ENCODE results near the gene FLII.
A peak's percentile ranks its signal among the peaks of the same experiment; 100 is the strongest.

Gene FLII

DNA sequence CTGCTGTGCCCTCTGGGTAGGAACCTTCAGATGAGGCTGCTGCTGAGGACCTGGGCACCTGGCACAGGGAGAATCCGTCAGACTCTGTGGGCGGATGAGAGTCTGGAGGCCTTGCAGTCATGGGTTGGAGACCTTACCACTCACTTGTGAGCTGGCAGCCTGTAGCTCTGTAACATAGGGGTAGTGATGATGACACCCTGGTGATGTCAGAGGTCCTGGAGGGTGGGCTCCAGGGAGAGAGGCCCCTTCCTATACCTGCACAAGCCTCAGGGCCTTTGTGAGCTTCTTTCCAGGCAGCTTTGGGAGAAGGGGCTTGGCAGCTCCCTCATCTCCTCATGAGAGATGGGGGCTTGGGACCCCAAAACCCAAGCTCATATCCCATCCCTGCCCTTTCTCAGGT, 3.6 kb upstream of the FLII start:
- H3K4me1 ChIP-seq (ENCODE audit: control insufficient read depth, insufficient read depth, low read depth, low read length), result peaks cover 34% of the 10 kb centered on the region
- no peak overlapping the region for H3K14ac ChIP-seq (ENCODE audit: low read length in 2 of 2)
- H3K23ac ChIP-seq (ENCODE audit: low read length in 2 of 2), result no peak overlapping the region
- DNase-seq, result no peak
- H2AFZ ChIP-seq (ENCODE audit: low read depth, low read length), result no peak overlapping the region
- H2BK5ac ChIP-seq (ENCODE audit: low read depth, low read length, poor library complexity, severe bottlenecking), result no peak overlapping the region
- H2AK5ac ChIP-seq (ENCODE audit: low read length, severe bottlenecking), result no peak overlapping the region
- no peak overlapping the region for H3K4me2 ChIP-seq (ENCODE audit: low read length, poor library complexity, severe bottlenecking)
- no peak overlapping the region for H2BK12ac ChIP-seq (ENCODE audit: low read length in 2 of 2)
- WGBS, result 89% methylated on average over 2 of the region's 2 CpGs
- no peak overlapping the region for H2BK15ac ChIP-seq (ENCODE audit: low read depth, poor library complexity, severe bottlenecking)
- no peak overlapping the region for H4K91ac ChIP-seq (ENCODE audit: low read length)
- peaks cover 23% of the 10 kb centered on the region for H3K79me1 ChIP-seq (replicated peaks; ENCODE audit: low read length, poor library complexity, severe bottlenecking)
- H3K18ac ChIP-seq (ENCODE audit: low read depth in 1 of 2, low read length in 2 of 2), result no peak overlapping the region
- no peak overlapping the region for H2BK120ac ChIP-seq (ENCODE audit: low read depth, low read length)
- H3K9ac ChIP-seq (ENCODE audit: low read length), result peak overlapping the region; percentile 97
- peak overlapping the region; percentile 77 for H3K27ac ChIP-seq (ENCODE audit: low read length, poor library complexity, severe bottlenecking)
- peak overlapping the region in 1 of 2 experiments; percentile 87 for H3K4me3 ChIP-seq (ENCODE audit: insufficient read depth in 1 of 2, low read depth in 1 of 2, low read length in 2 of 2)
- H3K4ac ChIP-seq (ENCODE audit: low read depth in 1 of 2, low read length in 2 of 2), result no peak overlapping the region
- H3K27me3 ChIP-seq (ENCODE audit: control insufficient read depth in 1 of 2, insufficient read depth in 1 of 2, low read length in 2 of 2), result no peaks in the 10 kb centered on the region
- H3K36me3 ChIP-seq (ENCODE audit: control insufficient read depth in 1 of 2, insufficient read depth in 2 of 2, low read depth in 1 of 2, low read length in 2 of 2), result peaks cover 32 to 35% of the 10 kb centered on the region in 2 experiments
- H4K8ac ChIP-seq (ENCODE audit: low read length), result no peak overlapping the region
- H3K9me3 ChIP-seq (ENCODE audit: control insufficient read depth, low read length), result no peaks in the 10 kb centered on the region

DNA sequence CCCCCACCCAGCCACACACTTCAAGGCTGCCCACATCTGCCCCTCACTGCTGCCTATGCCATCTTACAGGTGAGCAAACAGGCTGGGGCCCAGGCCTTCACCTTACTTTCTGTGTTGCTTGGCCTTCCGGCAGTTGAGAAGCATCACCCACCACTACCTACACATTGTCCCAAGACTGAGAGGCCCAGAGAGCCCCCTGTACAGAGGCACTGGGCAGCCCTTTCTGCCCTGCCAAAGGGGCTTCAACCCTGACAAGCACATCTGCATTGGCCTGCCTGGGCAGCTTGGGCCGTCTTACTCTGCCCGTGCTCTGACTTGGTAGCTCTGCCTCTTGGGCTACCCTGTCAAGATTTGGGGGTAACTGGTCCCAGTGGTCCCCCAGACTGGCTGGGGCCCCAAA, 3.1 kb upstream of the FLII start:
- H2BK12ac ChIP-seq (ENCODE audit: low read length in 2 of 2), result no peak overlapping the region
- H3K79me1 ChIP-seq (replicated peaks; ENCODE audit: low read length, poor library complexity, severe bottlenecking), result peaks cover 23% of the 10 kb centered on the region
- peaks cover 38% of the 10 kb centered on the region for H3K4me1 ChIP-seq (ENCODE audit: control insufficient read depth, insufficient read depth, low read depth, low read length)
- peaks cover 36 to 38% of the 10 kb centered on the region in 2 experiments for H3K36me3 ChIP-seq (ENCODE audit: control insufficient read depth in 1 of 2, insufficient read depth in 2 of 2, low read depth in 1 of 2, low read length in 2 of 2)
- H3K23ac ChIP-seq (ENCODE audit: low read length in 2 of 2), result no peak overlapping the region
- H4K91ac ChIP-seq (ENCODE audit: low read length), result no peak overlapping the region
- WGBS, result 99% methylated on average over 3 of the region's 3 CpGs
- no peak for DNase-seq
- H3K18ac ChIP-seq (ENCODE audit: low read depth in 1 of 2, low read length in 2 of 2), result no peak overlapping the region
- no peaks in the 10 kb centered on the region for H3K9me3 ChIP-seq (ENCODE audit: control insufficient read depth, low read length)
- peak overlapping the region in 1 of 2 experiments; percentile 76 for H3K14ac ChIP-seq (ENCODE audit: low read length in 2 of 2)
- H2BK120ac ChIP-seq (ENCODE audit: low read depth, low read length), result no peak overlapping the region
- H2BK15ac ChIP-seq (ENCODE audit: low read depth, poor library complexity, severe bottlenecking), result no peak overlapping the region
- H3K27me3 ChIP-seq (ENCODE audit: control insufficient read depth in 1 of 2, insufficient read depth in 1 of 2, low read length in 2 of 2), result no peaks in the 10 kb centered on the region
- no peak overlapping the region for H2AFZ ChIP-seq (ENCODE audit: low read depth, low read length)
- peak overlapping the region; percentile 83 for H3K4me2 ChIP-seq (ENCODE audit: low read length, poor library complexity, severe bottlenecking)
- peak overlapping the region; percentile 87 to 95 for H3K4me3 ChIP-seq (ENCODE audit: insufficient read depth in 1 of 2, low read depth in 1 of 2, low read length in 2 of 2)
- H2AK5ac ChIP-seq (ENCODE audit: low read length, severe bottlenecking), result peak overlapping the region; percentile 41
- peak overlapping the region; percentile 35 for H2BK5ac ChIP-seq (ENCODE audit: low read depth, low read length, poor library complexity, severe bottlenecking)
- no peak overlapping the region for H3K4ac ChIP-seq (ENCODE audit: low read depth in 1 of 2, low read length in 2 of 2)
- peak overlapping the region; percentile 97 for H3K9ac ChIP-seq (ENCODE audit: low read length)
- H3K27ac ChIP-seq (ENCODE audit: low read length, poor library complexity, severe bottlenecking), result peak overlapping the region; percentile 77
- no peak overlapping the region for H4K8ac ChIP-seq (ENCODE audit: low read length)

DNA sequence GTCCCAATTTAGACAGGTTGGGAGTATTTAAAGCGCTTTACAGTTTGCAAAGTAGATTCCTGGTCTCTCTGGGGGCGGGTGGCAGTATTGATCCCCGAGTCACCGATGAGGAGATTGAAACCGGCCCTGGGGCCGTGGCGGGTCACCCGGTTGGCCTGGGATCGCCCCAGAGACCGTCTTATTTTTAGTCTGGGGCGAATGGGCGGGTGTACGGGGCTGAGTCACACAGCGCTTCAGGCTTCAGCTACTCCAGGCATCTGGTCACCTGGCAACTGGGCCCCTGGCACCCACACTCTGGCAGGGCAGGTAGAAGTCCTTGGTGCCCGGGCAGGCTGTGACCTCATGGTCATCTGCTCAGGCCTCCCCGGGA, 2.6 kb upstream of the FLII start:
- peak overlapping the region; percentile 1 to 76 for H3K14ac ChIP-seq (ENCODE audit: low read length in 2 of 2)
- H2AFZ ChIP-seq (ENCODE audit: low read depth, low read length), result no peak overlapping the region
- WGBS, result 6% methylated on average over 16 of the region's 16 CpGs
- H2BK12ac ChIP-seq (ENCODE audit: low read length in 2 of 2), result no peak overlapping the region
- H3K4me1 ChIP-seq (ENCODE audit: control insufficient read depth, insufficient read depth, low read depth, low read length), result peaks cover 43% of the 10 kb centered on the region
- H3K4me2 ChIP-seq (ENCODE audit: low read length, poor library complexity, severe bottlenecking), result peak overlapping the region; percentile 83
- peak overlapping the region; percentile 57 to 98 for H3K18ac ChIP-seq (ENCODE audit: low read depth in 1 of 2, low read length in 2 of 2)
- H3K27ac ChIP-seq (ENCODE audit: low read length, poor library complexity, severe bottlenecking), result peak overlapping the region; percentile 77
- H3K79me1 ChIP-seq (replicated peaks; ENCODE audit: low read length, poor library complexity, severe bottlenecking), result peaks cover 23% of the 10 kb centered on the region
- peaks cover 41 to 43% of the 10 kb centered on the region in 2 experiments for H3K36me3 ChIP-seq (ENCODE audit: control insufficient read depth in 1 of 2, insufficient read depth in 2 of 2, low read depth in 1 of 2, low read length in 2 of 2)
- peak overlapping the region; percentile 87 to 95 for H3K4me3 ChIP-seq (ENCODE audit: insufficient read depth in 1 of 2, low read depth in 1 of 2, low read length in 2 of 2)
- H3K23ac ChIP-seq (ENCODE audit: low read length in 2 of 2), result peak overlapping the region in 1 of 2 experiments; percentile 60
- no peak overlapping the region for H2AK5ac ChIP-seq (ENCODE audit: low read length, severe bottlenecking)
- H3K4ac ChIP-seq (ENCODE audit: low read depth in 1 of 2, low read length in 2 of 2), result peak overlapping the region; percentile 48 to 69
- peak overlapping the region; percentile 77 for H2BK5ac ChIP-seq (ENCODE audit: low read depth, low read length, poor library complexity, severe bottlenecking)
- no peak overlapping the region for H4K8ac ChIP-seq (ENCODE audit: low read length)
- no peaks in the 10 kb centered on the region for H3K27me3 ChIP-seq (ENCODE audit: control insufficient read depth in 1 of 2, insufficient read depth in 1 of 2, low read length in 2 of 2)
- no peaks in the 10 kb centered on the region for H3K9me3 ChIP-seq (ENCODE audit: control insufficient read depth, low read length)
- H2BK15ac ChIP-seq (ENCODE audit: low read depth, poor library complexity, severe bottlenecking), result no peak overlapping the region
- no peak overlapping the region for H2BK120ac ChIP-seq (ENCODE audit: low read depth, low read length)
- peak; percentile 57 for DNase-seq
- H3K9ac ChIP-seq (ENCODE audit: low read length), result peak overlapping the region; percentile 97
- no peak overlapping the region for H4K91ac ChIP-seq (ENCODE audit: low read length)

DNA sequence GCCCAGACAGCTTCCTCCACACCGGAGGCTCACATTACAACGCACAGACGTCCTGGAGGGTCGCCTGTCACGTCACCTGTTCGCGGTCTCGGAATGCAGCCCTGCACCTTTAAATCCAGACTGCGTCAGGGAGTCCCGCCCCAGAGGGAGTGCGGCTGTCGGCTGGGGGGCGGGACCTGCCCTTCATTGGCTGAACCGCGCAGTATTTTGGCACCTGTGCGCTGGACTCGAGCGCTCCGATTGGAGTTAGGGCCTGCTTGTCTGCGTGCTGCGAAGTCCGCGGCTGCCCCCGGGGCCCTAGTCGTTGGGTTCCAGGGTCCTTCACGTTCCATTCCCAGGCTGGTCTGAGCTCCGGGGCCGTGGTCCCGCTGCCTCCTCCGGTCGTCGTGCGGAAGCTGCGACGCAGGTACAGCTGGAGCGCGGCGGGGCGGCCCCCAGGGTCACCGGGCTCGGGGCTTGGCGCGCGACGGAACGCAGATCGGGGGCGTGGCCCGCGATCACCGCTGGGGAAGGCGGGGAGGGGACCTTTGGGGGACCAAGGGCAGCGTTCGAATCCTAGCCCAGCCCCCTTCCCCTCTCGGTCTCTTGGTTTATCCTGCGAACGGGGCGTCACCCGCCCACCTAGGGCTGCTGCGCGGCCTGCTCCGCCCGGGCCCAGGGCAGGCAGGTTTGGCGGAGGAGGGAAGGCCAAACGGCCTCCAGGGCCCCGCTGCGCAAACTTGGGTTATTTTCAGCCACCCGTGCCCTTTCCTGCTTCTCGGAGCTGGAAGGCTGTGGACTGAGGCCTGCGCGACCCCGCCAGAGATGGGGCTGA, 2.0 kb upstream of the FLII start, which contains the start of gene MIEF2:
Gene MIEF2 (plus strand): TSS at position 331 of the 814 bp plus-strand sequence. CDS start 2,059 bp downstream, outside the sequence.
- DNase-seq, result peak; percentile 94
- H3K27me3 ChIP-seq (ENCODE audit: control insufficient read depth in 1 of 2, insufficient read depth in 1 of 2, low read length in 2 of 2), result no peaks in the 10 kb centered on the region
- H2BK5ac ChIP-seq (ENCODE audit: low read depth, low read length, poor library complexity, severe bottlenecking), result peak within 1 kb of the TSS; percentile 77
- H3K4me3 ChIP-seq (ENCODE audit: insufficient read depth in 1 of 2, low read depth in 1 of 2, low read length in 2 of 2), result peak within 1 kb of the TSS; percentile 87 to 95
- peak within 1 kb of the TSS; percentile 83 for H3K4me2 ChIP-seq (ENCODE audit: low read length, poor library complexity, severe bottlenecking)
- H4K8ac ChIP-seq (ENCODE audit: low read length), result peak within 1 kb of the TSS; percentile 27
- H3K23ac ChIP-seq (ENCODE audit: low read length in 2 of 2), result peak within 1 kb of the TSS in 1 of 2 experiments; percentile 60
- H2BK120ac ChIP-seq (ENCODE audit: low read depth, low read length), result no peak within 1 kb of the TSS
- peak within 1 kb of the TSS; percentile 70 for H2AK5ac ChIP-seq (ENCODE audit: low read length, severe bottlenecking)
- H3K27ac ChIP-seq (ENCODE audit: low read length, poor library complexity, severe bottlenecking), result peak within 1 kb of the TSS; percentile 77
- H3K18ac ChIP-seq (ENCODE audit: low read depth in 1 of 2, low read length in 2 of 2), result peak within 1 kb of the TSS; percentile 75 to 98
- 0% methylated on average over 59 of the region's 72 CpGs for WGBS
- H2AFZ ChIP-seq (ENCODE audit: low read depth, low read length), result peak within 1 kb of the TSS; percentile 94
- H3K36me3 ChIP-seq (ENCODE audit: control insufficient read depth in 1 of 2, insufficient read depth in 2 of 2, low read depth in 1 of 2, low read length in 2 of 2), result peaks cover 43 to 46% of the 10 kb centered on the region in 2 experiments
- H3K9ac ChIP-seq (ENCODE audit: low read length), result peak within 1 kb of the TSS; percentile 97
- peaks cover 47% of the 10 kb centered on the region for H3K4me1 ChIP-seq (ENCODE audit: control insufficient read depth, insufficient read depth, low read depth, low read length)
- peak within 1 kb of the TSS; percentile 9 for H4K91ac ChIP-seq (ENCODE audit: low read length)
- H3K9me3 ChIP-seq (ENCODE audit: control insufficient read depth, low read length), result no peaks in the 10 kb centered on the region
- no peak within 1 kb of the TSS for H2BK15ac ChIP-seq (ENCODE audit: low read depth, poor library complexity, severe bottlenecking)
- H3K79me1 ChIP-seq (replicated peaks; ENCODE audit: low read length, poor library complexity, severe bottlenecking), result peaks cover 27% of the 10 kb centered on the region
- peak within 1 kb of the TSS; percentile 1 to 92 for H3K14ac ChIP-seq (ENCODE audit: low read length in 2 of 2)
- peak within 1 kb of the TSS in 1 of 2 experiments; percentile 89 for H2BK12ac ChIP-seq (ENCODE audit: low read length in 2 of 2)
- peak within 1 kb of the TSS; percentile 48 to 69 for H3K4ac ChIP-seq (ENCODE audit: low read depth in 1 of 2, low read length in 2 of 2)

Data from mesenchymal stem cell (in vitro differentiated cells and primary cell).